Kidney (tissue), 14 donors: ENCODE data around the gene MCRIP2. TPM values are rescaled to one million over a fixed set of nuclear protein-coding genes. Genes with fewer than 3 reads are reported as not detected.
A peak's percentile ranks its signal among the peaks of the same experiment; 100 is the strongest.

ENCODE experiments used
- DNase-seq, 5 donors: peaks; one replicate each; pipeline ENCODE4 v3.0.0-alpha.2; 2013 to 2020
- FAIRE-seq: peaks from 2 replicates; lab custom pipeline; 2012; peaks lifted over from hg19 to GRCh38; lab: Jason Lieb, UNC
- H3K27ac ChIP-seq, 2 donors: one replicate each; pipeline ENCODE4 v1.7.0; 2013; ENCODE audit warnings: low read depth in 2 of 2, low read length in 2 of 2, inconsistent platforms in 1 of 2
- H3K27me3 ChIP-seq: one replicate; pipeline ENCODE4 v1.7.1; 2013; ENCODE audit warnings: low read length, inconsistent platforms; ENCODE audit not compliant: control insufficient read depth, insufficient read depth
- H3K36me3 ChIP-seq, 3 donors: one replicate each; pipeline versions ENCODE4 v1.7.0 to v1.7.1; 2013; ENCODE audit warnings: low read length in 3 of 3, control low read depth in 1 of 3, inconsistent platforms in 1 of 3; ENCODE audit not compliant: insufficient read depth in 3 of 3, control insufficient read depth in 2 of 3
- H3K4me1 ChIP-seq, 3 donors: one replicate each; pipeline versions ENCODE4 v1.7.0 to v1.7.1; 2013; ENCODE audit warnings: low read length in 3 of 3, inconsistent platforms in 1 of 3, low read depth in 1 of 3; ENCODE audit not compliant: control insufficient read depth in 2 of 3, insufficient read depth in 2 of 3
- H3K4me3 ChIP-seq, 3 donors: one replicate each; pipeline versions ENCODE4 v1.7.0 to v1.8.1; 2013; ENCODE audit warnings: low read length in 3 of 3, control low read depth in 1 of 3, inconsistent platforms in 1 of 3
- H3K9ac ChIP-seq, 3 donors: one replicate each; pipeline versions ENCODE4 v1.7.0 to v1.7.1; 2013; ENCODE audit warnings: low read length in 3 of 3, control low read depth in 1 of 3, inconsistent platforms in 1 of 3
- H3K9me3 ChIP-seq, 3 donors: one replicate each; pipeline versions ENCODE4 v1.7.0 to v1.7.1; 2013; ENCODE audit warnings: low read length in 3 of 3, control low read depth in 1 of 3, inconsistent platforms in 1 of 3; ENCODE audit not compliant: control insufficient read depth in 2 of 3, insufficient read depth in 1 of 3
- intact Hi-C: fragments of 100-400 bp; cut with DNase I; formaldehyde crosslinking; loops from one replicate; pipeline ENCODE4 v1.11.1; 2022
- polyA plus RNA-seq: library from polyadenylated mRNA; stranded (reverse); fragments of 350-450 nt; fragmentation: Illumina TruSeq; extraction: RNeasy Lipid Tissue Mini Kit (QIAGEN cat#74804); gene quantifications from one replicate; pipeline ENCODE4 v1.2.3, GENCODE V29; 2014; ENCODE audit warnings: low read depth, low replicate concordance; ENCODE audit not compliant: insufficient read depth
- total RNA-seq: library from RNA; stranded (reverse); fragmentation: NEBNext Ultra II Directional; extraction: Animal tissue kit (Norgen Biotek cat#: 25700); gene quantifications from one replicate; pipeline ENCODE4 v1.2.1, GENCODE V29; 2021
- TF ChIP-seq, protein P1 (sequence below): IDR thresholded peaks from 3 replicates; pipeline ENCODE4 v1.5.1; 2012; ENCODE audit warnings: mild to moderate bottlenecking, moderate library complexity, borderline replicate concordance; ENCODE audit not compliant: insufficient read depth; ENCODE audit errors: extremely low read depth
- donor health status: control.
- donor health status: control.
- donor health status: control.
- donor health status: control.
- donor health status: control.
- donor health status: DM: yes; HTN: yes; CAD: no.
- donor health status: Normal renal cell carcinoma (clear cell type).

Gene MCRIP2
- total and polyA plus RNA-seq, 2 donors from 2014 or later, result 36.9 to 265 TPM

DNA sequence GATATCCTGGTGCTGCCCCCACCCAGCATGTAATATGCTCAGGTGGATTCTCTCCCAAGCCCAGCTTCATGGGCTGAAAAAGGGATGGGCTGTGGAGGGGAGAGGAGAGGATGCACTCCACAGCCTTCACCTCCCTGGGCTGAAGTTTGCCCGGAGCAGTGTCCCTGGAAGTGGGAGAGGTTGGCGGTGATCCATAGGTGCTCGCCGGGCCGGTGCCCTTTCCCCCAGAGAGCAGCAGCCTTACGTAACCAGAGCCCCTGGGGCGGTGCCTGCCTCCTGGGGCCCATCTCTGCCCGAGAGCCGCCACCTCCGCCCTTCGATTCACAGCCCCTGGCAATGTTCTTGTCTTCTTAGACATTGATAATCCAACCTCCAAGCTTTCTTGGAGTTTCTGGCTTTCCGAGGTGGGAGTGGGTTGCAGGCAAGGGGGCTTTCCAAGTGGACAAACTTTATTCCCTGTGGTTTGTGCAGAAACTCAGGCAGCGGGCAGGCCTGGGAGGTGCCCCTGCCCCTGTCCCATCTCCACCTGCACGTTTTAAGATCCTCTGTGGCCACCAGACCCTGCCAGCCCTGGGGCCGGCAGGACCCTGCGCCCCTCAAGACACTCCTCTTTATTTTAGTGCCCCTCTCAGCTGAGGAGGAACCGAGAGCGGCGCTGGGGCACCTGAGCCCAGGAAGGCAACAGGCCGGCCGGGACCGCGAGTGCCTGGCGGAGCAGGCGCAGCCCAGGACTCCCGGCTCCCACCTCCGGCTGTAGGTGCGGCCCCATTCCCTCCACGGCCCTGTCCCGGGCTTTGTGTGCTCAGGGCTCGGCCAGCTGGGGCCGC is 4.4 kb downstream of the MCRIP2 start:
- DNase-seq, result no peak
- Histone ChIP-seq H3K27ac (peak overlapping the region; percentile 67 to 78), H3K9me3 (no peaks in the 10 kb centered on the region), H3K9ac (peak overlapping the region in 1 of 3 donors; percentile 58), H3K36me3 (no peaks in the 10 kb centered on the region), H3K4me3 (peak overlapping the region in 1 of 3 donors; percentile 39), H3K4me1 (peaks cover 0 to 42% (median 12%) of the 10 kb centered on the region in 3 donors), H3K27me3 (no peaks in the 10 kb centered on the region)
- TF ChIP-seq, protein P1, sequence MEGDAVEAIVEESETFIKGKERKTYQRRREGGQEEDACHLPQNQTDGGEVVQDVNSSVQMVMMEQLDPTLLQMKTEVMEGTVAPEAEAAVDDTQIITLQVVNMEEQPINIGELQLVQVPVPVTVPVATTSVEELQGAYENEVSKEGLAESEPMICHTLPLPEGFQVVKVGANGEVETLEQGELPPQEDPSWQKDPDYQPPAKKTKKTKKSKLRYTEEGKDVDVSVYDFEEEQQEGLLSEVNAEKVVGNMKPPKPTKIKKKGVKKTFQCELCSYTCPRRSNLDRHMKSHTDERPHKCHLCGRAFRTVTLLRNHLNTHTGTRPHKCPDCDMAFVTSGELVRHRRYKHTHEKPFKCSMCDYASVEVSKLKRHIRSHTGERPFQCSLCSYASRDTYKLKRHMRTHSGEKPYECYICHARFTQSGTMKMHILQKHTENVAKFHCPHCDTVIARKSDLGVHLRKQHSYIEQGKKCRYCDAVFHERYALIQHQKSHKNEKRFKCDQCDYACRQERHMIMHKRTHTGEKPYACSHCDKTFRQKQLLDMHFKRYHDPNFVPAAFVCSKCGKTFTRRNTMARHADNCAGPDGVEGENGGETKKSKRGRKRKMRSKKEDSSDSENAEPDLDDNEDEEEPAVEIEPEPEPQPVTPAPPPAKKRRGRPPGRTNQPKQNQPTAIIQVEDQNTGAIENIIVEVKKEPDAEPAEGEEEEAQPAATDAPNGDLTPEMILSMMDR, result no peak
- no peak for FAIRE-seq
- intact Hi-C loops, result no loop called here

DNA sequence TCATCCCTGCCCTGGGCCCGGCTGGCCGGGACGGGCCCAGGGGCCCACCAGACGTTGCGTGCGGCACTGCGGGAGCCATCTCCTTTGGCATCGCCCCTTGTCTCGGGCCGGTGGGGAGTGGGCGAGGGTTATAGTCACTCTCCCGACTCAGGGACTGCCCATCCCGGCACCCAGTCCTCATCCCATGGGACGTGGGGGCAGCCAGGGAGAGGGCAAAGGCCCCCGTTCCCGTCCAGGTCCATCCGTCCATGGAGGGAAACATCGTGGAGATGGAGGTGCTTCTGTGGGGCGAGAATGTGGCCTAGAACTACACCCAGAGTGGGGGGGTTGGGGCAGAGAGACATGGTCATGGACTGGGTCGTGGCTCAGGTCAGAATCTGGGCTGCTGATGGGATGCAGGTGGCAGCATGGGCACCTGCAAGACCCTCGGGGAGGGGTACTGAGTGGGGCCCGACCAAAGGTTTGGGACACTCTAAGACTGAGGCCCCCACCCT is 5.1 kb downstream of the MCRIP2 start:
- H3K9me3 ChIP-seq, result no peaks in the 10 kb centered on the region
- no peak for DNase-seq
- no peaks in the 10 kb centered on the region for H3K36me3 ChIP-seq
- H3K9ac ChIP-seq, result peak overlapping the region in 1 of 3 donors; percentile 58
- H3K4me3 ChIP-seq, result peak overlapping the region in 1 of 3 donors; percentile 35
- peaks cover 0 to 40% (median 12%) of the 10 kb centered on the region in 3 donors for H3K4me1 ChIP-seq
- intact Hi-C loops, result no loop called here
- TF ChIP-seq, protein P1, result no peak
- H3K27me3 ChIP-seq, result no peaks in the 10 kb centered on the region
- H3K27ac ChIP-seq, result peak overlapping the region; percentile 65 to 78
- no peak for FAIRE-seq

DNA sequence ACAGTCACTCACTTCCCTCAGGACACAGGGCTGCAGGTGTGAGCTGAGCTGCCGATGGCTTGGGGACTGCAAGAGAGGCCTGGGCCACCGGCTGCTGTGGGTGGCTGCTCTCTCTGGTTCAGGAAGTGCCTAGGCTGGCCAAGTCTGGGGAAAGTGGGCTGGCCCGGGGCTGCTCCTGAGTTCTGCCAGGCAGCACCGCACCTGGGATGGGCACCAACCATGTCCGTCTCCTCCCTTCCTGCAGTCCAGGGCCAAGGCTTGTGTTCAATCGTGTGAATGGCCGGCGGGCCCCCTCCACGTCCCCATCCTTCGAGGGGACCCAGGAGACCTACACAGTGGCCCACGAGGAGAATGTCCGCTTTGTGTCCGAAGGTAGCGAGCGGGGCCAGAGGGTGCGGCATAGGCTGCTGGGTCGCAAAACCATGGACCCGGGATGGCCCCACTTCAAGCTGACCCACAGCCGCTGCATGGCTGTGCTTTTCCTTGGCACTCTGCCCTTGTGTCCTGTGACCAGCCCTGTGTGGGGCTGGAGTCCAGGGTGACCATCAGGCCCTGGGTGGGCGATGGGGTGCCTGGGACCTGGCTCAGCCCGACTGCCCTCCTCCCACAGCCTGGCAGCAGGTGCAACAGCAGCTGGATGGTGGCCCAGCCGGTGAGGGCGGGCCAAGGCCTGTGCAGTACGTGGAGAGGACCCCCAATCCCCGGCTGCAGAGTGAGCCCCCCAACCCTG is 5.7 kb downstream of the MCRIP2 start:
- DNase-seq, result no peak
- Histone ChIP-seq H3K9ac (peak overlapping the region in 1 of 3 donors; percentile 58), H3K27me3 (no peaks in the 10 kb centered on the region), H3K9me3 (no peaks in the 10 kb centered on the region), H3K36me3 (no peaks in the 10 kb centered on the region), H3K27ac (peak overlapping the region; percentile 65 to 78), H3K4me1 (peaks cover 0 to 40% (median 12%) of the 10 kb centered on the region in 3 donors), H3K4me3 (peak overlapping the region in 1 of 3 donors; percentile 35)
- FAIRE-seq, result no peak
- intact Hi-C loops, result no loop called here
- TF ChIP-seq, protein P1, result no peak
